Activated CD4-positive, alpha-beta T cell treated with anti-CD3 and anti-CD28 coated beads, Interleukin-2, amount 50 U/mL, for 4 hours (primary cell): Measurements from ENCODE around the gene TET1.
"Not testable (repeated sequence)": the region's sequence is repeated elsewhere in the genome, so short reads cannot be mapped to it uniquely, and the experiment has no call there.

Experiments
- DNase-seq, 2 experiments: peaks; one replicate each; pipeline ENCODE4 v3.0.0-alpha.2; 2020

Gene TET1

GRCh38 chr10:68565658-68566057 is 5.5 kb downstream of the TET1 start:
- DNase-seq, result no peak

DNA sequence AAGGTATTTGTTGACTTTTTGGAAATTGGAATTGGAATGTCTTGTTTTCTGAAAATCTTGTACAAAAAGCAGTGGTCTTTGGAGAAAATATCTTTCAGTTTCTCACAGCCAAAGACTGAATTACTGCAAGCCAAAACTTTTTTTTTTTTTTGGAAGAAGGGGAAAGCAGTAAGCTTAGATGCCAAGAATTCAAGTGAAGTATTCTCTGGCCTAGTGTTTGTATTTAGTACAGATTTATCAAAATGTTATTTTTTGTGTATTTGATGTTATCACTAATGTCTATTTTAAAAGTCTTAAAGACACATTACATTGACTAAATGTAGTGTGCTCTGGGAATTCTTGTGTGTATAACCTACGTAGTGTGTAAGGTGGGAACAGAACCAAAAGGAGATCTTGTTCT is 6.2 kb downstream of the TET1 start:
- DNase-seq, result no peak

DNA sequence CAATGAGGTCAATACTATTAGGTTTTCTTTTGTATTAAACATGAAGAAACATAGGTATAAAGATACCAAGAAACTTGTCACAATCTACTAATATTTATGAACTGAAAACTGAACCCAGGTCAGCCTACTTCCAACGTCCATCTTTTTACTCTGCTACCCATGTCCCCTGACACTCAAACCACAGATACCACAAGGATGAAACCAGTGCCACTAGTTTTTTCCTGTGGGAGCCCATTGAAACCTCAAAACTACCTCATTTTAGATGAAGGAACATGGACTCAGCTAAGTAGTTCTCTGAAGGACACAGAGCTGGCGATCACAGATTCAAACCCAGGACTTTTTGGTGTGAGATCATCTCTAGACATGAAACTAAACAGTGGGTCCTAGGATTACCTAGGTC is 6.8 kb downstream of the TET1 start:
- no peak for DNase-seq

DNA sequence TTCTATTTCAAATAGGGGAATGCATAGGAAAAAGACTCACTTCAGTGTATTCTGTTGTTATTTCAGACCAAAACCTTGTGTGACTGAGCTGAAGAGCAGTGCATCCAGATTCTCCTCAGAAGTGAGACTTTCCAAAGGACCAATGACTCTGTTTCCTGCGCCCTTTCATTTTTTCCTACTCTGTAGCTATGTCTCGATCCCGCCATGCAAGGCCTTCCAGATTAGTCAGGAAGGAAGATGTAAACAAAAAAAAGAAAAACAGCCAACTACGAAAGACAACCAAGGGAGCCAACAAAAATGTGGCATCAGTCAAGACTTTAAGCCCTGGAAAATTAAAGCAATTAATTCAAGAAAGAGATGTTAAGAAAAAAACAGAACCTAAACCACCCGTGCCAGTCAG is 12.0 kb downstream of the TET1 start:
- no peak for DNase-seq

DNA sequence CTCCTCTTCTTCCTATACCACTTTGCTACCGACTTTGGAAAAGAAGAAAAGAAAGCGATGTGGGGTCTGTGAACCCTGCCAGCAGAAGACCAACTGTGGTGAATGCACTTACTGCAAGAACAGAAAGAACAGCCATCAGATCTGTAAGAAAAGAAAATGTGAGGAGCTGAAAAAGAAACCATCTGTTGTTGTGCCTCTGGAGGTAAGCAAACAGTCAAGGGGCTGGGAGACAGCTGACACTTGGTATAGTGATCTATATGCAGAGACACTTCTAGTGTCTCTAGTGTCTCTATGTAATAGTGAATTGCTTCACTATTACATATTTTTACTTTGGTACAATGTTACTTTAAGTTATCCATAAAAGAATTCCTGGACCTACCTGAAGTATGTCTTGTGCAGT is 13.9 kb downstream of the TET1 start:
- DNase-seq, result no peak

DNA sequence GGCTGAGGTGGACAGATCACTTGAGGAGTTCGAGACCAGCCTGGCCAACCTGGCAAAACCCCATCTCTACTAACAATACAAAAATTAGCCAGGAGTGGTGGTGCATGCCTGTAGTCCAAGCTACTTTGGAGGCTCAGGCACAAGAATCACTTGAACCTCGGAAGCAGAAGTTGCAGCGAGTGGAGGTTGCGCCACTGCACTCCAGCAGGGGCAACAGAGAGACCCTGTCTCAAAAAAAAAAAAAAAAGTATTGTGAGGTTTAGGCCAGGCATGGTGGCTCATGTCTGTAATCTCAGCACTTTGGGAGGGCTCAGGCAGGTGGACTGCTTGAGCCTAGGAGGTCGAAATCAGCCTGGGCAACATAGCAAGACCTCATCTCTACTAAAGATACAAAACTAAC is 16.0 kb downstream of the TET1 start:
- DNase-seq, result no peak

DNA sequence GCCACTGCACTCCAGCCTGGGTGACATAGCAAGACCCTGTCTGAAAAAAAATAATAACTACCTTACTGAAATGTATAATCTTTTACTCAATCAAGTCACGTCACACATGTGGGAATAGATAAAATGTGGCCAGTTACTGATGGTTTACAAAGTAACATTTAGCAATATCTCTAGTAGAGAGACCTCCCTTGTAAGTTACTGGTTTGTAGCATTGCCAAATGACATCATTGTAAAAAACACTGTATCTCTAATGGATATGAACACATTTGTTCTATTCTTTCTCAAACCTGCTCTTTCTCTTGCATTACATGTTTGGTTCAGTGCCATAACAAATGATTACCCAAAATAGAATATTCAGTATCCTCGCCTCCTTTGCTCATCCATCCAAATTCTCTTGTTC is 18.8 kb downstream of the TET1 start:
- DNase-seq, result no peak

DNA sequence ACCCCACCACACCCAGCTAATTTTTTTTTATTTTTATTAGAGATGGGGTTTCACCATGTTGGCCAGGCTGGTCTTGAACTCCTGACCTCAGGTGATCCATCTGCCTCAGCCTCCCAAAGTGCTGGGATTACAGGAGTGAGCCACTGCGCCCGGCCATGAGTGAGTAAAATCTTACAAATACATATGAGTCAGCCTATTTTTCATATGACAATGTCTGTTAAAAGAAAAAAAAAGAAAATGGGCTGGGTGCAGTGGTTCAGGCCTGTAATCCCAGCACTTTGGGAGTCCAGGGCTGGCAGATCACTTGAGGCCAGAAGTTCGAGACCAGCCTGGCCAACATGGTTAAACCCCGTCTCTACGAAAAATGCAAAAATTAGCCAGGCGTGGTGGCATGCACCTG is 24.1 kb downstream of the TET1 start:
- not testable (repeated sequence) for DNase-seq

DNA sequence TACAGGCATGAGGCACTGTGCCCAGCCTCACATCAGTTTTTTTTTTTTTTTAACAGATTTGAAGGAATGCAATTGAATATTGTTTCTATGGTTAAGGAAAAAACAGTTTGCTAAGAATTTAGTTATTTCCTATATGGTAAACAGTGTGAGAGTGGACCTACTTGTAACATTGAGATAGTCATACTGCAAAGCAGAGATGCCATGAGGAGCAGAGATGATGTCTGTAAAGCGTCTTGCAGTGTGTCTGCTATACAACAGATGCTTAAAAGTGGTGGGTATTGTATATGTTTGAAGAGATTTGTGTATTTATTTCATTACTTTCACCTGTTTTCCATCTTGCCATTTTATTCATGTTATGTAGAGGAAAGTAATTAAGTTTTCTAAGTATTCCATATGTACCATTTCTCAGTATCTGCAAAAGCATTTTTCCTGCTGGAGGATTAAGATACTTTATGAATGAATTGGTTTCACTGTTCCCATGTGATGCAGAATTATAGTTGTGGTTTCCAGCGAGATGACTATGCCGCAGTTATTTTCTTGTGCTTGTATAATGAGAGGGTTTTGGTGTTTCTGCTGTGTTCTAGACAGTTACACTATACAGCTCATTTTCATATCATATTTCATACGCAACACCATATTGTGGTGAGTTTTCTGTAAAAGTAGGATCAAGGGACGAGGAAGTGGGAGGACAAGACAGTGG is 26.6 kb downstream of the TET1 start:
- no peak for DNase-seq

- DNase-seq, result no peak
Measured at GRCh38 chr10:68594405-68594804, 34.3 kb downstream of the TET1 start.

DNA sequence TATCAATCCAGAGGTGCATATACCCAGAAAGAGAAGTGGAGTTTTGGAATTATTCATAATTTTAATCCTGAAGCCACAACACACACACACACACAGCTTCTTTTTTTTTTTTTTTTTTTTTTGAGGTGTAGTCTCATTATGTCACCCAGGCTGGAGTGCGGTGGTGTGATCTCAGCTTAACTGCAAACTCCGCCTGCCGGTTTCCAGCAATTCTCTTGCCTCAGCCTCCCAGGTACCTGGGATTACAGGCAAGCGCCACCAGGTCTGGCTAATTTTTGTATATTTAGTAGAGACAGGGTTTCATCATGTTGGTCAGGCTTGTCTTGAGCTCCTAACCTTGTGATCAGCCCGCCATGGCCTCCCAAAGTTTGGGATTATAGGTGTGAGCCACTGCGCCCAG is 35.4 kb downstream of the TET1 start:
- no peak for DNase-seq

GRCh38 chr10:68597407-68597806 is 37.3 kb downstream of the TET1 start:
- DNase-seq, result no peak

DNA sequence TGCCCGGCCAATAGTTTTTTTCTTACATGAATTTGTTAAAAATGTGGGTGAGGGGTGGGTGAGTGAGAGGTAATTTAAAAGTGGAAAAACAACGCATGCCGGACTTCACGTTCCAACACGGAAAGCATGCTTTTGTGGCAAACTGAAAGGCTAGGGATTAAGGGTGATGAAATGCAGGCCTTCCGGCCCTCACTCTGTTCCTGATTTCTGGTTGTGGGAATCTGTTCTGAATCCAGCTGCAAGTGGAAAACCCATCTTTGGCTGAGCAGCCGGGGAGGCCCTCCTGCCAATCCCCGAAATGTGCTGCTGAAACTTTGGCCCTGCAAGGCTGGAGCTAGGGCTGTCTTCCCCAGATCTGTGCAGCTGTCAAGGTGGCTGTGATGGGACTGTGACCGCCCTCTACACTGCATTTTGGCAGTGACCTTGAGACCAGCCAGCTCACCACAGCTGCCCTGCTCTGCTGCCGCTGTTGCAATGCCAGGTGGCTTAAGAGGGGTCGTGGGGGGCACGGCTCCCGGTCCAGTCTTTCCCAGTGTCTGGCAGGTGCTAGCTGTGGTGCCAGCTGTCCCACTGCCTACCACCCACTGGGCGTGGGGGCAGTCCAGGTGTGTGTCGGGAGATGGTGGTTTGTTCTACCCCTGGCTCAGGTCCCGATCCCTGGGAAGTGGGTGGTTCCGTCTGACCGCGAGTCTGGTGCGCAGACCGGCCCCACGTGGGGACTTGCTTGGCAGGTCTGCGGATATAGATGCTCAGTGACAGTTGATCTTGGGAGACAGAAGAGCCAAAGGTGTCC is 39.0 kb downstream of the TET1 start:
- DNase-seq, result no peak

DNA sequence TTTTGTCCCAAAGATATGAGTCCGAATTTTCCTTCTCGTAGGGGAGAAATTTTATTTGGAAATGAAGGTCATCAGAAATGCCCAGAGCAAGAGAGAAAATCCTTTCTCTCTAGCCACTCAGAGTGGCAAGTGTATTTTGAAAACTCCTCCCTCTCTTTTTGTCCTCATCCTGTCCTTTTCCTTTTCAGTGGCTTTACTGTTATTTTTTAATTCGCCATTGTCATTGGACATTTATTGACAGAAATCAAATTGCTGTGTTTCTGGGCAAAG is 39.6 kb downstream of the TET1 start:
- no peak for DNase-seq

GRCh38 chr10:68600041-68600778 is 40.1 kb downstream of the TET1 start:
- peak; percentile 7 for DNase-seq

GRCh38 chr10:68601501-68602265 is 41.5 kb downstream of the TET1 start:
- DNase-seq, result no peak

DNA sequence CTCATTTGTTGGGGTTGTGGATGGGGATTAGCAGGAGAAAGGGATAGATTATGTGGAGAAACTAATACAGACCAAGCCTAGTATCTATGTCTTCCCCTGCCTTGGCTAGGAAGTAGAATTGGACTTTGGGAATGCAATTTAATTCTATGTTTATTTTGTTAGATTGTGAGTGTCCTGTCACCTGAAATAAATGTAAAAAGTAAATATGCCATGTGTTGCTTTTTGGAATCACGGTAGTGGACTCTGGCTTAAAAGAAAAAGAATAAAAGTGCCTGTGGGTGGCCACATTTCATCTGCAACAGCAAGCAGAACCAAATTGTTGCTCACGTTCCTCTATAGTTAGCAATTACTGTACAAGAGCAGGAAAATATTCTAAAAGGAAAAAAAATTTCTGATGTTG is 42.3 kb downstream of the TET1 start:
- DNase-seq, result no peak

DNA sequence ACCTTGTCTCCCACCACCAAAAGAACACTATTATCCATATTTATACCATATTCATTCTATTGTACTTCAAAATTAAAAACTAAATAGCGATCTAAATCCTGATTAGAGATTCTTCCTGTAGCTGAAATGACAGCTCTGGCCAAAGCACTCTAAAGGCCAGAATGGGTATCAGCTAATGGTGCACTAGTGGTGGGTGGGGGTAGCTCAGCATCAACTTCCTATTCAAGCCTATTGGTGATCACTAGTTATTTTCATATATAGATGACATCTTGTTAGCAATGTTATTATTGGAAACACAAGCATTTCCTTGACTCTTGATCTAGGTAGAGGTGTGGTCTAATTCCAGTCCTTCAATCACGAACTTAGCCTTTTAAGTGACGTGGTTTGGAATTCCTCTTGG is 43.6 kb downstream of the TET1 start:
- DNase-seq, result no peak

DNA sequence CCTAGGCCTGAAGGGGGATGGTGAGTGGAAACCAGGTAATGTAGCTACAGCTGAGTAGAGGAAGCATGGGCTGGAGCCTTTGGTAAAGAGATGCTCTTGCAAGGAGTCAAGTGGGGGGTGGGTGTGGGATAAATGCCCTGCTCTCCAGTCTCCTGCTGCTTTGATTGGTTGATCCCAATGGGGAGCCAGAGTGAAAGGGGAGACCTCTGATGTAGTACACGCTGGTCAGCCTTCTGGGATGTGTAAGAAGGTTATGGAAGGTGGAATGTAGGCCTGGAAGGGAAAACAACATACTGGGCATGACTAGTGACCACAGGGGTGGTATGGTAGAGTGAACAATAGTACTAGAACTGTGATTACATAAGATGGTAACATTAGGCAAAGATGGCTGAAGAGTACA is 44.3 kb downstream of the TET1 start:
- no peak for DNase-seq

GRCh38 chr10:68606918-68607317 is 46.8 kb downstream of the TET1 start:
- no peak for DNase-seq

DNA sequence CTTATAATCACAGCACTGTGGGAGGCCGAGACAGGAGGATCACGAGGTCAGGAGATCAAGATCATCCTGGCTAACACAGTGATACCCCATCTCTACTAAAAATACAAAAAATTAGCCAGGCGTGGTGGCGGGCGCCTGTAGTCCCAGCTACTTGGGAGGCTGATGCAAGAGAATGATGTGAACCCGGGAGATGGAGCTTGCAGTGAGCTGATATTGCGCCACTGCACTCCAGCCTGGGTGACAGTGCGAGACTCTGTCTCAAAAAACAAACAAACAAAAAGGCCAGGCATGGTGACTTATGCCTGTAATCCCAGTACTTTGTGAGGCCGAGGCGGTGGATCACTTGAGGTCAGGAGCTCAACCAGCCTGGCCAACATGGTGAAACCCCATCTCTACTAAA is 49.9 kb downstream of the TET1 start:
- not testable (repeated sequence) for DNase-seq

DNA sequence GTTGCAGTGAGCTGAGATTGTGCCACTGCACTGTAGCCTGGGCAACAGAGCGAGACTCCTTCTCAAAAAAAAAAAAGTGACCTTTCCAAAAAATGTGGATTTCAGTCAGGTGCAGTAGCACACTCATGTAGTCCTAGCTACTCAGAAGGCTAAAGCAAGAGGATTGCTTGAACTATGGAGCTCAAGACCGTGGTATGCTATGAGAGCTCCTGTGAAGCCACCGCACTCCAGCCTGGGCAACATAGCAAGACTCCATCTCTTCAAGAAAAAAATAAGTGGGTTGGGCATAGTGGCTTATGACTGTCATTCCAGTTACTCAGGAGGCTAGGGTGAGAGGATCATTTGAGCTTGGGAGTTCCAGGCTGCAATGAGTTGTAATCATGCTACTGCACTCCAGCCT is 51.1 kb downstream of the TET1 start:
- no peak for DNase-seq

- not testable (repeated sequence) for DNase-seq
Measured at GRCh38 chr10:68613974-68614373, 53.8 kb downstream of the TET1 start.
